ENCODE measurements around the gene ASTN1. TPM values are rescaled to one million over a fixed set of nuclear protein-coding genes. Genes with fewer than 3 reads are reported as not detected.

Gene ASTN1
- total and polyA plus RNA-seq, 2 of the 4 experiments (the other 2 are of a cell fraction): under 0.01 to 0.07 TPM

- no peak overlapping the region for H2AK9ac ChIP-seq (replicated peaks; ENCODE audit: low read depth, low read length, poor library complexity)
- H3K79me1 ChIP-seq (ENCODE audit: low read depth in 1 of 2, low read length in 2 of 2): no peaks in the 10 kb centered on the region
- no peaks in the 10 kb centered on the region for H3K27me3 ChIP-seq (ENCODE audit: control insufficient read depth, insufficient read depth, low read length)
- no peak overlapping the region for H2BK5ac ChIP-seq (ENCODE audit: low read depth, low read length, poor library complexity, severe bottlenecking)
- no TSS peak for BruUV-seq (replicated peaks)
- H2BK20ac ChIP-seq (ENCODE audit: low read depth, low read length): no peak overlapping the region
- no peaks in the 10 kb centered on the region for H3K9me1 ChIP-seq (ENCODE audit: insufficient read depth, low read length)
- H2BK15ac ChIP-seq (ENCODE audit: low read depth, low read length): no peak overlapping the region
- no peak overlapping the region for H3K4ac ChIP-seq (ENCODE audit: low read depth, low read length)
- H4K8ac ChIP-seq (ENCODE audit: low read depth in 2 of 2, low read length in 2 of 2): no peak overlapping the region
- POLR2A ChIA-PET (ENCODE audit: unreplicated experiment): no interaction called here
- no peak overlapping the region for H3K27ac ChIP-seq (ENCODE audit: insufficient read depth, low read length)
- no CpG with 5 or more reads among the region's 4 CpGs for WGBS, 2 experiments (ENCODE audit: extremely low coverage in 2 of 2, insufficient read length in 1 of 2)
- H3K9ac ChIP-seq (ENCODE audit: low read depth, low read length): no peak overlapping the region
- H2AFZ ChIP-seq (replicated peaks; ENCODE audit: low read length, poor library complexity): no peak overlapping the region
- DNase-seq (no peak), ATAC-seq (ENCODE audit: low read depth) (no peak)
- dilution Hi-C loops (cut with HindIII; ENCODE audit: low sequenced_read_pairs, unreplicated experiment) (no loop called here), intact Hi-C loops (cut with micrococcal nuclease) (no loop called here), in situ Hi-C loops (cut with MboI; ENCODE audit: low sequenced_read_pairs) (loop anchor here (25.0 kb wide), 1 partner anchor 1692 kb away; no protein-coding TSS in a partner anchor)
- no peak overlapping the region for H3K18ac ChIP-seq (ENCODE audit: low read depth, low read length)
- H3K14ac ChIP-seq (replicated peaks; ENCODE audit: low read depth, low read length): no peak overlapping the region
- CTCF ChIA-PET: no interaction called here
- no peak for TF ChIP-seq CHD1 (IDR thresholded peaks at IDR 0.05; ENCODE audit: low read depth, low read length)
- no peak for TF ChIP-seq SMC3 (IDR thresholded peaks at IDR 0.05; ENCODE audit: low read depth, low read length)
- TF ChIP-seq FOS (IDR thresholded peaks at IDR 0.05; ENCODE audit: low read depth, low read length): no peak
- no peak for TF ChIP-seq POLR2A (IDR thresholded peaks at IDR 0.05; ENCODE audit: low read depth, low read length)
- TF ChIP-seq CEBPB (IDR thresholded peaks at IDR 0.05; ENCODE audit: low read depth, low read length): no peak
- no peak for TF ChIP-seq RCOR1 (IDR thresholded peaks at IDR 0.05; ENCODE audit: insufficient replicate concordance, low read length)
- TF ChIP-seq USF2 (IDR thresholded peaks at IDR 0.05; ENCODE audit: low read depth, low read length): no peak
- TF ChIP-seq BHLHE40 (IDR thresholded peaks at IDR 0.05; ENCODE audit: low read depth, low read length): no peak
- TF ChIP-seq MXI1 (IDR thresholded peaks at IDR 0.05; ENCODE audit: borderline replicate concordance, low read depth, low read length): no peak
- TF ChIP-seq MAZ (IDR thresholded peaks at IDR 0.05; ENCODE audit: borderline replicate concordance, low read depth, low read length): no peak
- no peak for TF ChIP-seq CTCF (conservative IDR thresholded peaks at IDR 0.05; ENCODE audit: low read depth, low read length)
- no peak for TF ChIP-seq RAD21 (IDR thresholded peaks at IDR 0.05; ENCODE audit: low read length)
- TF ChIP-seq MAFK (IDR thresholded peaks at IDR 0.05; ENCODE audit: low read depth, low read length): no peak
- TF ChIP-seq ELK1 (IDR thresholded peaks at IDR 0.05; ENCODE audit: borderline replicate concordance, low read depth, low read length): no peak
- no peak for TF ChIP-seq RFX5 (IDR thresholded peaks at IDR 0.05; ENCODE audit: low read depth, low read length)
- no peak for TF ChIP-seq NFE2L2 (IDR thresholded peaks at IDR 0.05; ENCODE audit: low read depth, low read length)
- H3K36me3 ChIP-seq (ENCODE audit: control insufficient read depth, insufficient read depth, low read length): no peaks in the 10 kb centered on the region
- no peak overlapping the region for H4K91ac ChIP-seq (ENCODE audit: insufficient read depth, low read depth, low read length)
- H3K4me1 ChIP-seq (ENCODE audit: control insufficient read depth, insufficient read depth, low read length): no peaks in the 10 kb centered on the region
- H2BK120ac ChIP-seq (ENCODE audit: low read depth, low read length): no peak overlapping the region
- H3K4me2 ChIP-seq (ENCODE audit: low read depth, low read length): no peak overlapping the region
- H3K23ac ChIP-seq (ENCODE audit: low read depth, low read length): no peak overlapping the region
- no peak overlapping the region for H4K5ac ChIP-seq (ENCODE audit: low read depth, low read length)
- no peak overlapping the region for H3K4me3 ChIP-seq (ENCODE audit: insufficient read depth, low read depth, low read length)
- no peaks in the 10 kb centered on the region for H3K9me3 ChIP-seq (ENCODE audit: control insufficient read depth, insufficient read depth, low read length)
- no peak overlapping the region for H2AK5ac ChIP-seq (ENCODE audit: low read depth, low read length)
- H3K56ac ChIP-seq (ENCODE audit: extremely low read depth, insufficient read depth, low read length): no peak overlapping the region
- no peaks in the 10 kb centered on the region for H4K20me1 ChIP-seq (ENCODE audit: insufficient read depth, low read length)
Observed at GRCh38 chr1:176854121-176854520, 310.4 kb downstream of the ASTN1 start.

All from IMR-90 (cell line).